HG03108 (cell line): ENCODE data around the gene TMEM223.
"Not testable (repeated sequence)": the region's sequence is repeated elsewhere in the genome, so short reads cannot be mapped to it uniquely, and the experiment has no call there.

Experiments used
- ATAC-seq: cut with Tn5 transposase; IDR thresholded peaks from one replicate; pipeline ENCODE4 v1.9.1; 2021; ENCODE audit warnings: moderate library complexity; ENCODE audit not compliant: unreplicated experiment

TMEM223 gene

GRCh38 chr11:62791501-62792201, at the start of gene TMEM223:
TSS of gene TMEM223 (minus strand) at chr11:62792006. CDS start at chr11:62791994, 12 bp downstream.
- ATAC-seq: peak; percentile 57

- ATAC-seq: not testable (repeated sequence)
Observed at GRCh38 chr11:62840721-62841360, 49.0 kb upstream of the TMEM223 start.

GRCh38 chr11:62839050-62839945, 47.5 kb upstream of the TMEM223 start, which contains the start of gene WDR74:
TSS of gene WDR74 (minus strand) at chr11:62839590. CDS start at chr11:62839570, 20 bp downstream.
- peak; percentile 44 for ATAC-seq

- ATAC-seq: no peak
Observed at GRCh38 chr11:62835336-62835735, 43.5 kb upstream of the TMEM223 start.

GRCh38 chr11:62832336-62833234, 40.8 kb upstream of the TMEM223 start, which contains the start of gene TEX54:
TSS of gene TEX54 (minus strand) at chr11:62832841.
- no peak for ATAC-seq

GRCh38 chr11:62831520-62832335, 39.9 kb upstream of the TMEM223 start, which contains the start of gene STX5:
TSS of gene STX5 (minus strand) at chr11:62832051. CDS start at chr11:62831243, 808 bp downstream.
- ATAC-seq: peak; percentile 83

GRCh38 chr11:62830904-62831519, 39.2 kb upstream of the TMEM223 start:
- no peak for ATAC-seq

GRCh38 chr11:62828130-62828529, 36.3 kb upstream of the TMEM223 start:
- not testable (repeated sequence) for ATAC-seq

- no peak for ATAC-seq
Observed at GRCh38 chr11:62823677-62824076, 31.9 kb upstream of the TMEM223 start.

GRCh38 chr11:62817129-62817528, 25.3 kb upstream of the TMEM223 start:
- ATAC-seq: no peak

GRCh38 chr11:62816557-62816956, 24.8 kb upstream of the TMEM223 start:
- no peak for ATAC-seq

GRCh38 chr11:62811659-62812058, 19.9 kb upstream of the TMEM223 start:
- ATAC-seq: no peak

GRCh38 chr11:62810748-62811147, 18.9 kb upstream of the TMEM223 start:
- no peak for ATAC-seq

- no peak for ATAC-seq
Observed at GRCh38 chr11:62806611-62807121, 14.9 kb upstream of the TMEM223 start.

GRCh38 chr11:62805961-62806441, 14.2 kb upstream of the TMEM223 start:
- ATAC-seq: no peak

- ATAC-seq: peak; percentile 80
Observed at GRCh38 chr11:62805076-62805892, 13.5 kb upstream of the TMEM223 start, which contains the start of gene NXF1. TSS of gene NXF1 (minus strand) at chr11:62805440. CDS start at chr11:62805356, 84 bp downstream.

GRCh38 chr11:62804310-62805075, 12.7 kb upstream of the TMEM223 start:
- ATAC-seq: no peak
